ENCODE results near the gene NT5DC3.

Gene NT5DC3

GRCh38 chr12:103840876-103841689, at the start of gene NT5DC3:
Gene NT5DC3, minus strand, starts transcription at chr12:103841234. Its CDS starts 78 bp downstream, at chr12:103841156.
- DNase-seq: peak; percentile 70

- no peak for DNase-seq
These were observed 46.7 kb upstream of the NT5DC3 start for GRCh38 chr12:103887738-103888137.

- DNase-seq: no peak
These were observed 45.3 kb upstream of the NT5DC3 start for GRCh38 chr12:103886195-103886797.

GRCh38 chr12:103884316-103884715, 43.3 kb upstream of the NT5DC3 start:
- no peak for DNase-seq

GRCh38 chr12:103883908-103884307, 42.9 kb upstream of the NT5DC3 start:
- DNase-seq: no peak

- DNase-seq: no peak
These were observed 42.0 kb upstream of the NT5DC3 start for GRCh38 chr12:103882861-103883596.

- no peak for DNase-seq
These were observed 40.2 kb upstream of the NT5DC3 start for GRCh38 chr12:103881261-103881660.

GRCh38 chr12:103880299-103881142, 39.5 kb upstream of the NT5DC3 start:
- DNase-seq: no peak

- DNase-seq: no peak
These were observed 38.8 kb upstream of the NT5DC3 start for GRCh38 chr12:103879878-103880277.

- no peak for DNase-seq
These were observed 38.1 kb upstream of the NT5DC3 start for GRCh38 chr12:103879048-103879692.

GRCh38 chr12:103877934-103878510, 37.0 kb upstream of the NT5DC3 start:
- peak; percentile 63 for DNase-seq

GRCh38 chr12:103877288-103877687, 36.3 kb upstream of the NT5DC3 start:
- no peak for DNase-seq

GRCh38 chr12:103875666-103876065, 34.6 kb upstream of the NT5DC3 start:
- DNase-seq: no peak

- no peak for DNase-seq
These were observed 27.2 kb upstream of the NT5DC3 start for GRCh38 chr12:103868215-103868614.

GRCh38 chr12:103865151-103865730, 24.2 kb upstream of the NT5DC3 start:
- DNase-seq: no peak

GRCh38 chr12:103864710-103865109, 23.7 kb upstream of the NT5DC3 start:
- no peak for DNase-seq

GRCh38 chr12:103858953-103859601, 18.0 kb upstream of the NT5DC3 start:
- no peak for DNase-seq

- no peak for DNase-seq
These were observed 17.3 kb upstream of the NT5DC3 start for GRCh38 chr12:103858335-103858734.

GRCh38 chr12:103857164-103857563, 16.1 kb upstream of the NT5DC3 start:
- no peak for DNase-seq

- DNase-seq: peak; percentile 31
These were observed 15.0 kb upstream of the NT5DC3 start for GRCh38 chr12:103855896-103856657.
